Type B pancreatic cell (in vitro differentiated cells): ENCODE measurements around the gene SRRM2. TPM values are rescaled to one million over a fixed set of nuclear protein-coding genes. Genes with fewer than 3 reads are reported as not detected.

Experiments
- DNase-seq: peaks from one replicate; pipeline ENCODE4 v3.0.0; 2021; ENCODE audit warnings: mixed read lengths; ENCODE audit not compliant: unreplicated experiment; ENCODE audit errors: extremely low spot score
- H3K27ac Mint-ChIP-seq: 2 replicates; pipeline ENCODE4 v1.8.0; 2021; ENCODE audit warnings: mild to moderate bottlenecking, mixed read lengths
- H3K27me3 Mint-ChIP-seq: 2 replicates; pipeline ENCODE4 v1.8.0; 2021; ENCODE audit warnings: mixed read lengths
- H3K36me3 Mint-ChIP-seq: 2 replicates; pipeline ENCODE4 v1.8.0; 2021; ENCODE audit warnings: mixed read lengths
- H3K4me1 Mint-ChIP-seq: one replicate; pipeline ENCODE4 v1.8.0; 2021; ENCODE audit warnings: mixed read lengths; ENCODE audit not compliant: unreplicated experiment
- H3K4me3 Mint-ChIP-seq: 2 replicates; pipeline ENCODE4 v1.8.0; 2021; ENCODE audit warnings: mild to moderate bottlenecking, mixed read lengths
- H3K9me3 Mint-ChIP-seq: 2 replicates; pipeline ENCODE4 v1.8.0; 2021; ENCODE audit warnings: mixed read lengths
- total RNA-seq: library from RNA; stranded (reverse); gene quantifications from 2 replicates; pipeline ENCODE4 v1.2.1, GENCODE V29; 2021; ENCODE audit warnings: low replicate concordance
- TF ChIP-seq, protein P1 (sequence below): fragments of 200-600 bp; sonication (generic); conservative IDR thresholded peaks from 2 replicates; pipeline ENCODE4 v1.5.0; 2021; ENCODE audit warnings: antibody characterized with exemption, mild to moderate bottlenecking

The SRRM2 gene
- total RNA-seq, 1 donor from 2014 or later = 749 TPM

DNA sequence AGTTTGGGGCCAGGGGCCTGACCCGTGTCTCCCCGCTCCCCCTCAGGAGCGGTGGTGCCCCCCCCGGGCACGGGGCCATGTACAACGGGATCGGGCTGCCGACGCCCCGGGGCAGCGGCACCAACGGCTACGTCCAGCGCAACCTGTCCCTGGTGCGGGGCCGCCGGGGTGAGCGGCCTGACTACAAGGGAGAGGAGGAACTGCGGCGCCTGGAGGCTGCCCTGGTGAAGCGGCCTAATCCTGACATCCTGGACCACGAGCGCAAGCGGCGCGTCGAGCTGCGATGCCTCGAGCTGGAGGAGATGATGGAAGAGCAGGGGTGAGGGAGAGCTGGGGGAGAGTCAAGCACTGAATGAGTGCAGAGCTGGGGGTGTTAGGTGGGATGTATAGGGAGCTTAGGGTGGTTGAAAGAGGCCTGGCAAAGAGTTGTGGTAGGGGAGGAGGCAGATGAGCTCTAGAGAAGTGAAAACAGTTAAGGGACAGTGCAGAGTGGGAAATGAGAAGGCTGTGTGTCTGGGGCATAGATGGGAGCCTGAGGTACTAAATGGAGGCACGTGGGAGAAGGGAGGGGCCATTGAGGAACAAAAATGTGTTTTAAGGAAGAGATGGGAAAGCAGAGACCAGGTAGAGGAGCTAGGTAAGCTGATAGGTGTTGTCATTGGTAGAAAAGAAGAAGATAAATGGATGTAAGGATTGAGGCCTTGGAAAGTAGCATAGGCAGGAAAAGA is 4.0 kb downstream of the SRRM2 start:
- peaks cover 76% of the 10 kb centered on the region for H3K36me3 Mint-ChIP-seq
- H3K27me3 Mint-ChIP-seq = no peaks in the 10 kb centered on the region
- TF ChIP-seq, protein P1, sequence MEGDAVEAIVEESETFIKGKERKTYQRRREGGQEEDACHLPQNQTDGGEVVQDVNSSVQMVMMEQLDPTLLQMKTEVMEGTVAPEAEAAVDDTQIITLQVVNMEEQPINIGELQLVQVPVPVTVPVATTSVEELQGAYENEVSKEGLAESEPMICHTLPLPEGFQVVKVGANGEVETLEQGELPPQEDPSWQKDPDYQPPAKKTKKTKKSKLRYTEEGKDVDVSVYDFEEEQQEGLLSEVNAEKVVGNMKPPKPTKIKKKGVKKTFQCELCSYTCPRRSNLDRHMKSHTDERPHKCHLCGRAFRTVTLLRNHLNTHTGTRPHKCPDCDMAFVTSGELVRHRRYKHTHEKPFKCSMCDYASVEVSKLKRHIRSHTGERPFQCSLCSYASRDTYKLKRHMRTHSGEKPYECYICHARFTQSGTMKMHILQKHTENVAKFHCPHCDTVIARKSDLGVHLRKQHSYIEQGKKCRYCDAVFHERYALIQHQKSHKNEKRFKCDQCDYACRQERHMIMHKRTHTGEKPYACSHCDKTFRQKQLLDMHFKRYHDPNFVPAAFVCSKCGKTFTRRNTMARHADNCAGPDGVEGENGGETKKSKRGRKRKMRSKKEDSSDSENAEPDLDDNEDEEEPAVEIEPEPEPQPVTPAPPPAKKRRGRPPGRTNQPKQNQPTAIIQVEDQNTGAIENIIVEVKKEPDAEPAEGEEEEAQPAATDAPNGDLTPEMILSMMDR = no peak
- peak overlapping the region; percentile 84 for H3K27ac Mint-ChIP-seq
- H3K4me1 Mint-ChIP-seq = peaks cover 34% of the 10 kb centered on the region
- no peak for DNase-seq
- no peaks in the 10 kb centered on the region for H3K9me3 Mint-ChIP-seq
- H3K4me3 Mint-ChIP-seq = peak overlapping the region; percentile 94

DNA sequence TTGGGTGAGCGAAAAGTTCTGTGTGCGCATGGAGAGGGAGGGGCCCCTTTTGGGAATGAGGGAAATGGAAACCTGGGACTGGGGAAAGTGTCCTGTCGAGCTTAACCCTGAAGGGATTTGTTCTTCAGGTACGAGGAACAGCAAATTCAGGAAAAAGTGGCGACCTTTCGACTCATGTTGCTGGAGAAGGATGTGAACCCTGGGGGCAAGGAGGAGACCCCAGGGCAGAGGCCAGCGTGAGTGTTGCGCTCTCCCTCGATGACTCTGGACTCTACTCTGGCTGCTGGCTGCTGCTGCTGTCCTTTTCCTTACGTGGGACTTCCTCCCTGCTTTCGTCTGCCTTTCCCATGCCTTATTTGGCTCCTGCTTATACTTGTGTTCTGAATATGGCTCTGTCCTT is 4.9 kb downstream of the SRRM2 start:
- H3K36me3 Mint-ChIP-seq = peaks cover 85% of the 10 kb centered on the region
- H3K9me3 Mint-ChIP-seq = peaks cover 2% of the 10 kb centered on the region
- H3K27ac Mint-ChIP-seq = peak overlapping the region; percentile 26
- peaks cover 32% of the 10 kb centered on the region for H3K4me1 Mint-ChIP-seq
- TF ChIP-seq, protein P1 = no peak
- DNase-seq = no peak
- H3K4me3 Mint-ChIP-seq = peak overlapping the region; percentile 24
- no peaks in the 10 kb centered on the region for H3K27me3 Mint-ChIP-seq

DNA sequence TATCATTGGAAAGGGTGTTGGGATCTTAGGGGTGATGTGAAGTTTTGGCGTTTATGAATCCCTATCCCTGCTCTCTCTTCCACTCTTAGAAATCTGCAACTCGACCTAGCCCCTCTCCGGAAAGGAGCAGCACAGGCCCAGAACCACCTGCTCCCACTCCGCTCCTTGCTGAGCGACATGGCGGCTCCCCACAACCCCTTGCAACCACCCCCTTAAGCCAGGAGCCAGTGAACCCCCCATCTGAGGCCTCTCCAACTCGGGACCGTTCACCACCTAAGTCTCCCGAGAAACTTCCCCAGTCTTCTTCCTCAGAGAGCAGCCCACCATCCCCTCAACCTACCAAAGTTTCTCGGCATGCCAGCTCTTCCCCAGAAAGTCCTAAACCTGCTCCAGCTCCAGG is 9.0 kb downstream of the SRRM2 start:
- no peak overlapping the region for H3K27ac Mint-ChIP-seq
- H3K27me3 Mint-ChIP-seq = no peaks in the 10 kb centered on the region
- H3K4me1 Mint-ChIP-seq = peaks cover 11% of the 10 kb centered on the region
- DNase-seq = no peak
- H3K4me3 Mint-ChIP-seq = no peak overlapping the region
- TF ChIP-seq, protein P1 = no peak
- H3K36me3 Mint-ChIP-seq = peaks cover 98% of the 10 kb centered on the region
- peaks cover 14% of the 10 kb centered on the region for H3K9me3 Mint-ChIP-seq

DNA sequence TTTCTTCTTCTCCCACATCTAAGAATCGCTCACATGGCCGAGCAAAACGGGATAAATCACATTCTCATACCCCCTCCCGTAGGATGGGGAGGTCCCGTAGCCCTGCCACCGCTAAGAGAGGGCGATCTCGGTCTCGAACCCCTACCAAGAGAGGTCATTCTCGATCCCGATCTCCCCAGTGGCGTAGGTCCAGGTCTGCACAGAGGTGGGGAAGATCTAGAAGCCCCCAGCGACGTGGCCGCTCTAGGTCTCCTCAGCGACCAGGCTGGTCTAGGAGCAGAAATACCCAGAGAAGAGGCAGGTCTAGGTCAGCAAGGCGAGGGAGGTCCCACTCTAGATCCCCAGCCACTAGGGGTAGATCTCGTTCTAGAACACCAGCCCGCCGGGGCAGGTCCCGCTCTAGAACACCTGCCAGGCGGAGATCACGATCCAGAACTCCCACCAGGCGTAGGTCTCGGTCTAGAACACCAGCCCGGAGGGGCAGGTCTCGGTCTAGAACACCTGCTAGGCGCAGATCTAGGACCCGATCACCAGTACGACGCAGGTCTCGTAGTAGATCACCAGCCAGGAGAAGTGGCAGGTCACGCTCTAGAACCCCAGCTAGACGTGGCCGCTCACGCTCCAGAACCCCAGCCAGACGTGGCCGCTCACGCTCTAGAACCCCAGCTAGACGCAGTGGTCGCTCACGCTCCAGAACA is 9.6 kb downstream of the SRRM2 start:
- H3K36me3 Mint-ChIP-seq = peaks cover 98% of the 10 kb centered on the region
- H3K4me3 Mint-ChIP-seq = no peak overlapping the region
- peaks cover 14% of the 10 kb centered on the region for H3K9me3 Mint-ChIP-seq
- TF ChIP-seq, protein P1 = no peak
- no peak for DNase-seq
- H3K4me1 Mint-ChIP-seq = peaks cover 6% of the 10 kb centered on the region
- H3K27ac Mint-ChIP-seq = peak overlapping the region; percentile 18
- no peaks in the 10 kb centered on the region for H3K27me3 Mint-ChIP-seq

DNA sequence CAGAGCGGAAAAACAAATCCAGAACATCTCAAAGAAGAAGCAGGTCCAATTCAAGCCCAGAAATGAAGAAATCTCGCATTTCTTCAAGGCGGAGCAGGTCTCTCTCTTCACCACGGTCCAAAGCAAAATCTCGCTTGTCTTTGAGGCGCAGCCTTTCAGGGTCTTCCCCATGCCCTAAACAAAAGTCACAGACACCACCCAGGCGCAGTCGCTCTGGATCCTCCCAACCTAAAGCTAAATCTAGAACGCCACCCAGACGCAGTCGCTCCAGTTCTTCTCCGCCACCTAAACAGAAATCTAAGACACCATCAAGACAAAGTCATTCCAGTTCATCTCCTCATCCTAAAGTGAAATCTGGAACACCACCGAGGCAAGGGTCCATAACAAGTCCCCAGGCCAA is 10.3 kb downstream of the SRRM2 start:
- Mint-ChIP-seq H3K36me3 (peaks cover 93% of the 10 kb centered on the region), H3K4me1 (peaks cover under 1% of the 10 kb centered on the region), H3K9me3 (peaks cover 14% of the 10 kb centered on the region), H3K4me3 (no peak overlapping the region), H3K27ac (peak overlapping the region; percentile 18), H3K27me3 (no peaks in the 10 kb centered on the region)
- no peak for DNase-seq
- TF ChIP-seq, protein P1 = no peak
